Spleen (tissue), 3 donors: Measurements from ENCODE around the gene CHIC2.

Experiments used
- POLR2A ChIP-seq, 3 donors: fragments of 450-650 bp; IDR thresholded peaks; one replicate each; pipeline ENCODE4 v1.5.1; 2017; ENCODE audit warnings: antibody characterized with exemption in 3 of 3, mild to moderate bottlenecking in 1 of 3
- POLR2AphosphoS5 ChIP-seq, 3 donors: sonication (generic); formaldehyde crosslinking; IDR thresholded peaks; one replicate each; pipeline ENCODE4 v1.5.1; 2017; ENCODE audit warnings: antibody characterized with exemption in 3 of 3

DNA sequence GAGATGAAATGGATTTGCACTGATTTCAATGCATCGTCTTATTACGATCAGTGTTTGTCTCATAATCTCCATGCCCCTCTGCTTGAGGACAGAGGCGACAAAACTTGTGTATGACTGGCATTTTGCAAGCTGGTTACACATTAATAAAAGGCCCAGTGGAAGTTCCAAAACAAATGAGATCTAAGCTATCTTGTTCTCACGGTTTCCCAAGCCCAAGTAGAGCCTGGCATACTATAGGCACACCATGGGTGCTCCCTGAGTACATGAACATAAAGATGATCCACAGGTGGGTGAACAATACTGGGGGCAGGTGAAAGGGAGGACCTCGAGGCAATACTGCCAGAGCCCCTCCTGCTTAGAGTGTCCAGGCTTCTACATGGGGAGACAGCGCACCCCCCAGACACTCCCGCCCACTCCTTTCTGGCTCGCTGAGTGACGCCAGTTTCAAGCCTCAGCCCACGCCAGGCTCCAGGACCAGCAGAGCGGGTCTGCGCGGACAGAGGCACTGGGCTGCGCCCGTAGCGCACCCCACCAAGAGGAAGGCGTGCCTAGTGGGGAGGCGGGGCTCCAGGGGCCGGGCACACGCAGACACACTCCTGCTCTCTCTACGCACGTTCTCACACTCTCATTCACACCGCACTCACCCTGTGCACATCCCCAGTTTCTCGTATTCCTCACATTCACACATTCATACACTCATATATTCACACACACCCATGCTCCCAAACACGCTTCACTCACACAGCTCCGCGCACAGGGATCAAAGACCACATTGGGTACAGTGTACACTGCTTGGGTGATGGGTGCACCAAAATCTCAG lies 26.6 kb upstream of the CHIC2 start:
- TF ChIP-seq POLR2A (IDR thresholded peaks at IDR 0.05): no peak
- TF ChIP-seq POLR2AphosphoS5 (IDR thresholded peaks at IDR 0.05): no peak
